HG03521 (cell line): Measurements from ENCODE around the gene NTM.
A peak's percentile ranks its signal among the peaks of the same experiment; 100 is the strongest.

Source experiments
- ATAC-seq: cut with Tn5 transposase; IDR thresholded peaks from one replicate; pipeline ENCODE4 v1.9.1; 2021; ENCODE audit warnings: mild to moderate bottlenecking, moderate library complexity; ENCODE audit not compliant: unreplicated experiment

NTM gene

DNA sequence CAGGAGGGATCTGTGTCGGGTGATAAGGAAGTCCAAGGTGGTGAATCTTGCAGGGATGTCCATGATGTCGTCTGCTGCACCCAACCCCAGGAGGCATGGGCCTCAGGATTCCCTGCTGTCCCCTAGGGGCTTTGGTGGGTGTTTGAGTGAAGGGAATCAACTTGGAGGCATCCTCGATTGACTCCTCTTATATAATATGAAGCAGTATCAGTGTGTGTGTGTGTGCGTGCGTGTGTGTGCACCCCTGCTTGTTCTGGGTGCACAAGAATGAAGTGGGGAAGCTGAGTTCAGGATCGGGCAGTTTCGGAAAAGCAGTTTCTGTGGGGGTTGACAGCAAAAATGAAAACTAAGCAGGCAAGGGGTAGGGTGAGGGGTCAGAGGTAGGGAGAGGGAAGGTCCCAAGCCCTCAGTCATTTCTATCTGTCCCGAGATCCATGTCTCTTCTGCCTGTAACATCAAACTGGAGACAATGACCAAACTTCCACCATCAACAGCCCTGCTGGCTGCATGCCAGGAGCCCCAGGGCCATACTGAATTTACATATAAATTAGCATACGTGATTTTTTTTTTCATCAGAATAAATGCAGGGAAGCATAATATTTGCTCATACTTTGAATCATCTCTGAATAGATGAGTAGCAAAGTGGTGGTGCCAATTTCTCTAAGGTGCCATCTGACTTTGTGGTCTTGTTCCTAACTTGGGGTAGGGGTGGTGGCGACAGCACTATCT, 2.0 kb downstream of the NTM start:
- ATAC-seq, result no peak

DNA sequence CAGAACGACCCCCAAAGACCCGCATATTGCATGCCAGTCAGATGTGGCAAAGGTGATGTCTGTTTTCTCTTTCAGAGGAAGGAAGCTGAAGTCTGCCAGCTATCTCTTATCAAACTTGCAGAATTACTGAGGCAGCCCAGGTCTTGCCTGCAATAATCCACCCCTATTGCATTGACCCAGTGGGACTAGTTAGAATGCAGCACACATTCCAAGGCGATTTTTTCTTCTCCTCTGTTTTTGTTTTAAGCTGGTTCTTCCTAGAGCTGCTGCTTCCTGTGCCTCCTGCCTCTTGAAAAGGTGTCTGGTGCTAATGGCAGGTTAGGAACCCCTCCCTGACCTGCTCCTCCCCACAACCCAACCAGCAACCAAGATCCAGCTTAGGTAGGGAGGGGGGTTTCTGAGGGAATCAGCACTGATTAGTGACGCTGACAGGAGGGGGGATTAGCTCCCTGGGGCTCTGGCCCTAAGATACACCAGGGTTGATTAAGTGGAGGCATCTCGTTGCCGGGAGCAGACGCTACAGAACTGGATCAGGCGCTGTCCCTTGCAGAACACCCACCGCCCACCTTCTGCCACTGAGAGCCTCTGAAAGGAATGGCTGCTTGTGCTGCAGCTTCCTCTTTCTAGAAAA, 2.8 kb downstream of the NTM start:
- no peak for ATAC-seq

DNA sequence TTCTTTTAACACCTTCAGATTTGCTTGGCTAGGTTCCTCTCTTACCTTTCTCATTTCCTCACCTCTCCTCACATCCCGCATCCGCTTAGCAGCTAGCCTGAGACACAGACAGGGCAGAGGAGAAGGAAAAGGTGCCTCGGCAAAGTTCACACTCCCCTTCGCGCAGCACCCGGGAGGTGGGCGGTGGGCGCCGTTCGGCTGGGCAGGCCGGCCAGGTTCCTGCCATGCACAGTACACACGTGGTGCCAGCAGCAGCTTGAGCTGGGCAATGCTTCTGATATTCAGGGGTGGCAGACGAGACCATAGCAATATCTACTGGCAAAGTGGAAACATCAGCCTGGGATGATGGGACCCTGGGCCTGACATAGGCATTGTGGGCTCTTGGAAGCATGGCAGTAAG, 3.3 kb downstream of the NTM start:
- no peak for ATAC-seq

DNA sequence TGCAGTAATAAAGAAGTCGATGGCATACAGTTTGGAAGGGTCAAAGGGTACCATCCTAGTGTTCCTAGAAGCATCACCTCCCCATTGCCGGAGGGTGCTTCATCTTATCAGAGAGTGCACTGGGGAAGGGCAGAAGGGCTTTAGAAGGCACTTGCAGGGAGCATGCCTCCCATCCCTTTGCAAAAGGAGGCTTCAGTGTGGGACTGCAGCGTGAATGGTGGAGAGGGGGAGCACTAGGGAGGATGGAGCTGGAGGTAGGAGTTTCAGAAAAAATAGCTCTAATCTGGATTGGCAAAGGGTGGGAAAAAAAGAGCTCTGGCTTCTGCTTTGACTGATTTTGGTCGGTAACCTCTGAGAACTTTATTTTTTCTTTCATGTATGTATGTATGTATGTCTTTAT, 5.0 kb downstream of the NTM start:
- no peak for ATAC-seq

DNA sequence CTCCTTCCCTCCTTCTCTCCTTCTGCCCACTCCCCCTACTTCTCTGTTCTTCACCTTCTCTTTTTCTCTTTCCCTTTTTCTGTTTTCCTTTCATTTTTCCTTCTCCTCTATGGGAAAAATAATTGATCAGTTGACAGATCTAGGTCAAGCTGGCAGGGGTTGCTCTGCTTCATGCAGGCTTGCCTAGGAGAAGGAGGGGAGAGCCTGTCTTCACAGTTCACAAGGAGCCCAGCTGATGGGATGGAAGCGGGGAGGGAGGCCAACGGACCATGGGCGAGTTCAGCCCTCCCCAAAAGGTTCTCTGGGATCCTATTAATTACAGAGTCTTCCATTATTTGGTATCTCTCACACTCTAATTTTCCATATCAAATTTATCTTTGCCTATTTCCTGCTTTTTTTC, 5.5 kb downstream of the NTM start:
- ATAC-seq, result no peak

DNA sequence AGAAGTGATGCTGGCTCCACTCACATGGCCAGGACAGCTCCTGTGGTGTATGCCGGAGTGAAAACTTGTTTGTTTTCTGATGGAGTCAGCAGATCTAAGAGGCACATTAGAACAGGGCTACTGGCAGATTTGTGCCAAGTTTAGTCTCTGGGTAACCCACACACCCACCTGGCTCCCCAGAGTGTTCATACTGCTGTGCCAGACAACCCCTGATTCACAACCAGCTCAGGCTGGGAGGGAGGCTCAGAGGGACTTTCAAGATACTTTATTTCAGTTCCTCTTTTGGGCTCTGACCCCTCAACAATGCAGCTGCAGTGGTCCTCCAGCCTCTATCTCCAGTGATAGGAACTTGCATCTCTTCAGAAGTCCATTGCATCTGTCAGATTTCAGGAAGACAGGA, 8.5 kb downstream of the NTM start:
- ATAC-seq, result peak; percentile 77

DNA sequence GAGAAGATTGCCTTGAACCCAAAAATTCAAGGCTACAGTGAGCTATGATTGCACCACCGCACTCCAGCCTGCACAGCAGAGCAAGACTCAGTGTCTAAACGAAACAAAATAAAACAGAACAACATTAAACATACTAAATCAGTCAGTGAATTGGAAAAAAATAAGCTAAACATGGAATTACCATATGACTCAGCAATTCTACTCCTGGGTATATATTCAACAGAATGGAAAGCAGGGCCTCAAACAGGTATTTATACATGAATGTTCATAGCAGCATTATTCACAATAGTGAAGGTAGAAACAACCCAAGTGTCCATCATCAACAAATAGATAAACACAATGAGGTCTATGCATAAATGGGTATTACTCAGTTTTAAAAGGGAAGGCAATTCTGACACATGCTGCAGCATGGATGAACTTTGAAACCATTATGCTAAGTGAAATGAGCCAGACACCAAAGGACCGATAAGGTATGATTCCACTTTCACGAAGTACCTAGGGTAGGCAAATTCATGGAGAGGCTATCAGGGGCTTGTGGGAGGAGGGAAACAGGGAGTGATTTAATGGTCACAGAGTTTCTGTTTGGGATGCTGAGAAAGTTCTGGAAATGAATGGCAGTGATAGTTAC, 15.5 kb downstream of the NTM start:
- ATAC-seq, result no peak

DNA sequence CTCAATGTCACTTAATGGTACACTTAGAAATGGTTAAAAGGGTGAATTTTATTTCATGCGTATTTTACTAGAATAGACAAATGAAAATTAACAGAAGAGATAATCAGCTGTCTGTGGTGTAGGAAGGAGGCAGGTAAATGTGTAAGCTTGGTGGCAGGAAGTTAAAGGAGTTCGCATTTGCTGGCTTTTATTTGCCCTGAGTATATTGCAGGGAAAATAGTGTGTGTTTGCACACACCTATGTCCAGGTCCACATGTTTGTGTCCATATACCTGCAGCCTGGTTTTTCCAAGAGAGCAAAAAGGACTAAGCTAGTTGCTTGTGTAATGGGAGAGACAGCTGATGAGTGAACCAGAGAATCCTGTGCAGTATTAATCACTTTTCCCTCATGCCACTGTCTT, 16.0 kb downstream of the NTM start:
- no peak for ATAC-seq

DNA sequence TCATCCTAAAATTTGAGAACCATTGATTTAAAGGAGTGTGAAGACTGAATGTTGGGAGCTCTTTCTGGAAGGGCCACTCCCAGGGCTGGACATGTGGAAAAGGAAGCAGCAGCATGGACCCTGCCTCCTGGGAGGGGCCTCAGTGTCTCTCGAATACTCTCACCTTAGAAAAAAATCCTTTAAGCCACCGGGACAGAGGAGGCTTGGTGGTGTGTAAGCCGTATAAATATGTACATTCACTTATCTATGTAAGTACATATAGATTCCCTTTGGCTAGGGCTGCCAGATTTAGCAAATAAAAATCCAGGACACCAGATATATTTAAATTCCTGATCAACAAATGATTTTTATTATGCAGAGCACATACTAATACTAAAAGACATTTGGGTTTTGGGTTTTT, 17.6 kb downstream of the NTM start:
- ATAC-seq, result no peak

DNA sequence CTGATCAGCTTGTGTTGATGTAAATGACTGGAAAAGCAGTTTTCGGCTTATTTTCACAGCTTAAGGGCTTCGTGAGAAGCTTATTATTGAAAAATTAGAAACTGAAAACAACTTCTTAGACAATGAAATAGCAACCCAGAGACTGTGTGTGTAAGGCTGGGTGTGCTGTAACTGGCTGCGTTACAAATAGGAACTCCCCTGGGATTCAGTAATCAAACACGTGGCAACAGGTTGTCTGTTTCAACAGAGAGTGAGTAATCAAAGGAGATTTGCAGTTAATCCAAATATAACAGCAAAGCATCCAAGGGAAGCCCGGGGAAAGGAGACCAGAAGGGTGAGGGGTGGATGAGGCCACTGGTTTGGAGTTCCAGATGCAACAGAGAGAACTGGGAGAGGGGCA, 19.2 kb downstream of the NTM start:
- no peak for ATAC-seq

DNA sequence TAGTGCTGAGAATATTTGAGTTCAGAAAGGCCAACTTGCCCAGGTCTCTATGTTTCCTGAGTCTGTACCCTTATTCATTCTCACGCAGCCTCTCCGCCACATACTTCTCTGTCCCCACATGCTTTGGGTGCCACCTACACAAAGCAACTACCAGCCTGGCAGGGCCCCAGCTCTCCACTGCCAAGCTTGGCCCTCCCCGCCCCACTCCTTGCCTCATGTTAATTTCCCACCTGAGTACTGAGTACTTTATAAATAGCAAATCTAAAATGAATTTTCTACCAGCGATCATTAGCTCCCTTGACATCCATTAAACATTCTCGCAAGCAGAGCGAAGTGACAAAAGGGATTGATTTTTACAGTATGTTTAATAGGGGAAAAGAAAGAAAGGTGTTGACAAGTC, 20.8 kb downstream of the NTM start:
- no peak for ATAC-seq

DNA sequence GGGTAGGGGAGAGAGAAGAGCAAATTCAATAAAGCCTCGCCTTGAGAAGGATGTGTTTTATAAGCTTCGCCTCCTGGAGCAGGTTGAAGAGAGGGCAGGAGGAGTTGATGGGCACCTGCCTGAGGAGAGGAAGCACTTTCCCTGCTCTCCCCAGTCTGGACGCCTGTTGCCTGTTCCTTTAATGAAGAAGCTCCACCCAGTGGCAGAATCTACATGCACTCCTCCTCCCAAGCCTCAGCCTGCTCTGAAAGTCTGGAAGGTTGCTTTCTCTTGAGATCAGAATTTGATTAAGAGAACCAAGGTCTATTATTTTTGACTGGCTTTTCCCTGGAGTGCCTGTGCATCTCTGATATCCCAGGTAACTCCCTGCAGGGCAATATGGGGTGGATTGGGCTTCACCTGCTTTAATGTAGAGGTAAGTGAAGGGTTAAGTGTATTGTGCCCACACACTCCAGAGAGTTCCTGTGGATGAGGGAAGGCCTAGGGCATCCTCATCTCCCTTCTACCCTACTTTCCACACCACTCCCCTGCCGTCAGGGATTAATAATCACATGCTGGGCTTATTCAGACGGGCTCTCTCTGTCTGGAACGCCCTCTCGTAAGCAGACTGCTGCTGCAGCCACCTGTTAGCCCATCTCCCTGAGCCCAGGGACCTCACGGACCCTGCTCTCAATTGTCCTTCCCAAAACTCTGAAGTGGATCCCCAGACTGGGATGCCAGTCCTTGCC, 22.3 kb downstream of the NTM start:
- ATAC-seq, result no peak

DNA sequence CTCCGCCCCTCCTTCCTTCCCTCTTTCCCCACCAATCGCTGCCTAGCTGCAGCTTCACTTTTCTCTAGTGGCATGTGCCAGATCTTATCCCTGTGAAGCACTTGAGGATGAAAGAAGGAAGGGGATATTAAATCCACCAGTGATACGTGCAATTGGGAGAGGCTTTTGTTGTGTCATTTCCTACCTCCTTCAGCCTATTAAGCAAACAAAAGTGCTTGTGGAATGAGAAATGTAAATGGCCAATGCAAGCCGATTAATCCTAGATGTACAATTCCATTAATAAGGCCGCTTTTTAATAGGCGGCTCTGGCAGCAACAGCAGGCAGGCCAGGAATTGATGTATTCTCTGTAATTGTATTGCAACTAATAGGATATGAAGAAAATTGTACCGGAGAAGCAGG, 23.3 kb downstream of the NTM start:
- no peak for ATAC-seq

DNA sequence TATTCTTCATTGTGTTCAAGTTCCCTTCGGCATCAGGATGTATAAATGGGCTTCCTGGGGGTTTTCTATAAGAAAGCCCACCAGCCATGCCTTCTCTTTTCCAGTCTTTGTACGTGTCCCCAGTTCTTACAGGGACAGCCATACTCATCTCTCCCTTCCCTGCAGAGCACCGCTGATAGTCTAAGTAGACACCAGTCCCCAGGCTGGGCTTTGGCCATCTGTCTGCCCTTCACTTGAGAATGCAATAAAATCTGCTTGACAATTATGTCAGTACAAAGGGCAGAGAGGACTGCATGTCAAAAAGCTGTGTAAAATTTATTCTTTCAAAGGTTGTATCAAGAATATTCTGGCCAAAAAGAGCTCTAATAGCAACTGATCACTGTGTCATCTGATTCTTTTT, 27.3 kb downstream of the NTM start:
- ATAC-seq, result no peak

DNA sequence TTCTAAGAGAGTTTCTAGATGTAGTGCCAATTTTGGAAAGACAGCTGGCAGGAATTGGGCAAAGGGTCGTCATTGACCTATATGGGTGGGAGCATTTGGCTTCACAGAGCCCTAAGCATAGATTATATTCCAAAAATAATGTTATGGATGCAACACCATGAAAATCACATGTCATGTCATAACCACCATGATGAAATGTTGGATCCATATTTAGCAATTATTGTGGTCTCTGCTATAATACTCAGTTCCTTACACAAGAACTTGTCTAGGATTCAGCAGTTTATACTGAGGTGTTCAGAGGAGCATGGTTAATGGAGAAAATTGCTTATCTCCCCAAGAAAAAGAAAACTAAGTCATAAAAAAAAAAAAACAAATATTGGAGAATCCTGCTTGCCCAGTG, 31.6 kb downstream of the NTM start:
- no peak for ATAC-seq

DNA sequence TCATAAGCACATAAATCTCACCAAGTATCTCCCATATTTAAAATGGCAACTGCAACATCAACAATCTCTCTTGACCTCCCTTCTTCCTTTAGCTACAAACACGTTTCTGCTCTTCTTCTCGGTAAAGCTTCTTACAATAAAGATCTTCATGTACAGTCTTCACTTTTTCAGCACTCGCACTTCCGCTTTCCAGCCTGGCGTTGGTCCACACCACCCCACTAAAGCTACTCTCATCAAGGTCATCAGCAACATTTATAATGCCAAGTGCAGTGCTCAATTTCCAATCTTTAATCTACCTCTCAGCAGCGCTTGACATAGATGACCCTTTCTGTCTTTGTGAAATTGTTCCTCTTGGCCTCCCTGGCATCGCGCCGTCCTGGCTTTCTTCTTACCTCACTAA, 33.6 kb downstream of the NTM start:
- no peak for ATAC-seq

DNA sequence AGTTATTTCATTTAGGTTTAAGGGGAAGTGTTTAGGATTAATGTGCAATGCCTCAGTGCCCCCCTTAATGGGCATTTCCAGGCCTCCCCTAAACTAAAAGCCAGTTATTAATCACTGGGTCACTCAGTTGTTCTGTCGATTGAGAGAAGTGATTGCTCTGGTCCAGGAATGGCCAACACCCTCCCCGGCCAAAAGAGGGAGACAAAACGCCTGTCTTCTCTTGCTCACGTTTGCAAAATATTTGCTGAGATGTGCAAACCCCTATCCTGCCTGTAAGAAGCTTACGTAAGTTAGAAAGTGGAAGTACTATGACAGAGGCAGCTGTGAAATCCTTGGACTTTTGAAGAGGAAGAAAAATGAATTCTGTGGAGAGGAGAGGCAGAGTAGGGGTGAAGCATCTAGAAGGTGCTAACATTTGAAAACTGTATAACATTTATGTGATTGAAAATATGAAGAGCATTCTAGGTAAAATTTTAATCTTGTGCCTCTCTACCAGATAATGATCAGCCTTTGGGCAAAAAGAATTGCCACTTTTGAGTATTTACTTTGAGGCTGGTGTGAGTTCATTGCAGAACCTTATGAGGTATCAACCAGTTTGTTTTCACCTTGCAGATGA, 37.7 kb downstream of the NTM start:
- ATAC-seq, result no peak

DNA sequence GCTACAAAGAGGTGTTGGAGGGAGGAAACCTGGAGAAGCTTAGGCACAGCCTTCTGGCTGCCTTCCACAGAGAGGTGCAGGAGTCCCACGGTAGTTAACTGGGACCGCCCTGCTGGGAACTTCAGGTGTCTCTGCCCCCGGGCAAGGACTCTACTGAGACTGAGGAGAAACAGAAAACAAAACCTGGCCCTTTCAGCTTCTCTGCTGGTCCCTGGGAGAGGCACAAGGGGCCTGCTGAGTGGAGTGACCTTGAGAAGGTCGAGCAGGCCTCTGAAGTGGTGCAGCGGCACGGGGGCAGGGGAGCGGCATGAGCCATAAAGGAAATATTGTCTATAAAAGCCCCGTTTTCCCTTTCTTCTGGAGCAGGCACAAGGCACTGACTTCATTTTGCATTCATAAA, 38.9 kb downstream of the NTM start:
- ATAC-seq, result no peak

DNA sequence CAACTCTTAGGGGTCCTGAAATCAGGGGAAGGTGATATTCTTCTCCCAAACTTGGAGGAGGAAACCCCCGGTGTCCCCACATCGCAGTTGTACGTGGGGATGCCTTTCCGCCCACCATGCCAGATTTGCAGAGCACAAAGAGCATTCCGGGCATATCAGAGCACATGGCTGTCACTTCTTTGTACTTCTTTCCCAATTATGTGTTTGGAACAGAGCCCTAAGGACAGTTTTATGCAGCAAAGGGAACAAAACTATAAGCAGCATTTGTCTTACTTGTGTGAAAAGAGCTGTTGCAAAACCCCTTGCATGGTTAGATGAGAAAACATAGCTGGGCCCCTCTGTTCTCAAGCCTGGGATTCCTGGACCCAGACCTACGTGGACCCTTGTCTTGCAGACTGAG, 41.2 kb downstream of the NTM start:
- no peak for ATAC-seq

DNA sequence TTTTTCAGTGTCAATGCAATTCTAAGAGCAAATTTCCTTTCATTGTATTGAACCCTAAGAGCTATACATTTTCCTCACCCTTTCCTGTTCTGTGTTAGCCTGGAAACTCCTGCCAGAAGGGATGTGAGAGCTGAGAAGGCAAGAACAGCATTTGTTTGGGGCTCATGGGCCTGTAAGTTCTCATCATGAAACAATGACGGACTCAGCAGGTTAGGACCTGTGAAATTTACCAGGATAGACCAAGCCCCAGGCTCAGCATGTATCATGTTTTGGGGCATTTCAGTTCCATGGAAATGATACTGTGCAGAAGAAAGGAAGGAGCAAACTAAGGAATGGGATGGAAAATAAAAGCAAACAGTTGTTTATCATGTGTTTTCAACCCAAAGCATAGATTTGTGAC, 41.6 kb downstream of the NTM start:
- ATAC-seq, result no peak

DNA sequence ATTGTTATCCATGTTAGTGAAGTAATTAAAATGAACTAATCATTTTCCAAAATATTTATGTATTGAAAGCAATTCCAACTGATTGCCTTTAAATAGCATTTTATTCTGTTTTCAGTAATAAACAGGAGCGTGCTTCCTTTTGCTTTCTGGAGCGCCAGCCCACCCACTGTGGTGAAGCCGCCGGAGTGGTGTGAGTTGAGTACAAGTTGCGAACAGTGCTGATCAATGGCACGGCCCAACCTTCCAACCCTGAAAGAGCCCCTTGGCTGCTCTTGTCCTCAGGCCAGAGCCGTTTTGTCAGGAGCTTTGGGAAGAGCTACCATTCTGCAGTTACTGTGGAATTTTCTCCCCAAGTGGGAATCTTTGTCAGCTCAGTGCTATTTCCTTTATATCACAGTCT, 42.8 kb downstream of the NTM start:
- no peak for ATAC-seq
